HEK293T (cell line): ENCODE data around the gene WDR64.

ENCODE experiments used
- BHLHE40 ChIP-seq: fragments of 450-650 bp; IDR thresholded peaks from 2 replicates; pipeline ENCODE4 v1.6.1; 2016; ENCODE audit warnings: mild to moderate bottlenecking, moderate library complexity, borderline replicate concordance
- FOXM1 ChIP-seq: fragments of 450-650 bp; IDR thresholded peaks from 2 replicates; pipeline ENCODE4 v1.6.1; 2017; ENCODE audit warnings: mild to moderate bottlenecking, borderline replicate concordance

- TF ChIP-seq FOXM1 (no peak), BHLHE40 (no peak)
Observed at GRCh38 chr1:241706257-241706656, 54.2 kb downstream of the WDR64 start.
